Measurements from ENCODE around the gene NOL4L. TPM values are rescaled to one million over a fixed set of nuclear protein-coding genes. Genes with fewer than 3 reads are reported as not detected.
"Not testable (repeated sequence)": the region's sequence is repeated elsewhere in the genome, so short reads cannot be mapped to it uniquely, and the experiment has no call there.

NOL4L gene
- total RNA-seq, 6 experiments from 2014 or later: 12.0 to 16.3 (median 13.2) TPM

- Mint-ChIP-seq H3K4me1 (ENCODE audit: low read depth) (peaks cover 15% of the 10 kb centered on the region; the same call in 1 of the 2 replicates), H3K9me3 (no peaks in the 10 kb centered on the region), H3K27ac (no peak overlapping the region), H3K27me3 (ENCODE audit: insufficient read depth) (no peaks in the 10 kb centered on the region), H3K4me3 (no peak overlapping the region), H3K36me3 (ENCODE audit: low read depth) (no peaks in the 10 kb centered on the region)
- no peak for DNase-seq
- no peak for TF ChIP-seq CTCF (IDR thresholded peaks at IDR 0.05)
These were observed 90.5 kb downstream of the NOL4L start for GRCh38 chr20:32494483-32495216.

GRCh38 chr20:32493356-32493755, 91.8 kb downstream of the NOL4L start:
- Mint-ChIP-seq H3K27me3 (ENCODE audit: insufficient read depth) (no peaks in the 10 kb centered on the region), H3K4me1 (ENCODE audit: low read depth) (peaks cover 15% of the 10 kb centered on the region; the same call in 1 of the 2 replicates), H3K27ac (no peak overlapping the region), H3K9me3 (peaks cover 5% of the 10 kb centered on the region), H3K4me3 (no peak overlapping the region), H3K36me3 (ENCODE audit: low read depth) (peaks cover 2% of the 10 kb centered on the region; the same call in 1 of the 2 replicates)
- TF ChIP-seq CTCF (IDR thresholded peaks at IDR 0.05): no peak
- no peak for DNase-seq

- H3K27ac Mint-ChIP-seq; H3K36me3 Mint-ChIP-seq (ENCODE audit: low read depth); H3K27me3 Mint-ChIP-seq (ENCODE audit: insufficient read depth); DNase-seq; H3K9me3 Mint-ChIP-seq; H3K4me3 Mint-ChIP-seq: not testable (repeated sequence)
- H3K4me1 Mint-ChIP-seq (ENCODE audit: low read depth): peaks cover 15% of the 10 kb centered on the region; the same call in 1 of the 2 replicates
These were observed 93.4 kb downstream of the NOL4L start for GRCh38 chr20:32491764-32492151.

GRCh38 chr20:32490942-32491763, 94.0 kb downstream of the NOL4L start:
- H3K27ac Mint-ChIP-seq: no peak overlapping the region
- no peak for DNase-seq
- H3K27me3 Mint-ChIP-seq (ENCODE audit: insufficient read depth): peaks cover 6% of the 10 kb centered on the region; the same call in 1 of the 2 replicates
- H3K9me3 Mint-ChIP-seq: peaks cover 6% of the 10 kb centered on the region
- H3K36me3 Mint-ChIP-seq (ENCODE audit: low read depth): peaks cover 4% of the 10 kb centered on the region; the same call in 1 of the 2 replicates
- no peak overlapping the region for H3K4me3 Mint-ChIP-seq
- H3K4me1 Mint-ChIP-seq (ENCODE audit: low read depth): peaks cover 13% of the 10 kb centered on the region
- no peak for TF ChIP-seq CTCF (IDR thresholded peaks at IDR 0.05)

GRCh38 chr20:32488066-32488838, 96.9 kb downstream of the NOL4L start:
- Mint-ChIP-seq H3K9me3 (peaks cover 6% of the 10 kb centered on the region), H3K4me3 (no peak overlapping the region), H3K27me3 (ENCODE audit: insufficient read depth) (peaks cover 8% of the 10 kb centered on the region; the same call in 1 of the 2 replicates), H3K27ac (no peak overlapping the region), H3K4me1 (ENCODE audit: low read depth) (peaks cover 22% of the 10 kb centered on the region), H3K36me3 (ENCODE audit: low read depth) (peaks cover 4% of the 10 kb centered on the region; the same call in 1 of the 2 replicates)
- TF ChIP-seq CTCF (IDR thresholded peaks at IDR 0.05): no peak
- DNase-seq: no peak

Measured in HFFc6 (cell line).